HCT116 (cell line): ENCODE measurements around the gene DENND4C. TPM values are rescaled to one million over a fixed set of nuclear protein-coding genes. Genes with fewer than 3 reads are reported as not detected.

Experiments
- ATAC-seq: fragments of 200-7000 bp; cut with Tn5 transposase; 2 replicates; pipeline ENCODE4 v1.9.1; 2020; ENCODE audit warnings: mild to moderate bottlenecking, moderate library complexity
- BruUV-seq: library from RNA; stranded (reverse); fragments of 400-500 nt; replicated peaks from 2 replicates; lab custom pipeline; 2021; lab: Mats Ljungman, UMichigan
- CTCF ChIA-PET: fragments of 300-600 bp; sonication (Branson Sonifier 250); formaldehyde crosslinking; loops from one replicate; lab custom pipeline; 2021; ENCODE audit warnings: antibody characterized with exemption; lab: Charles Lee
- POLR2A ChIA-PET: fragments of 300-600, 350-600 bp; sonication (Branson Sonifier 250); formaldehyde crosslinking; loops from one replicate; lab custom pipeline; 2021; ENCODE audit warnings: antibody characterized with exemption; lab: Charles Lee
- RAD21 ChIA-PET, 2 experiments: fragments of 300-600 bp; sonication (Branson Sonifier 250); formaldehyde crosslinking; loops; one replicate each; lab custom pipeline; 2023; ENCODE audit warnings: low total read pairs in 2 of 2; ENCODE audit not compliant: uncharacterized antibody in 2 of 2, unreplicated experiment in 2 of 2, low non-redundant PET in 1 of 2; lab: Charles Lee
- DNase-seq: peaks from one replicate; pipeline ENCODE4 v3.0.0-alpha.2; 2010; ENCODE audit warnings: low read depth, low spot score
- H2AFZ ChIP-seq: fragments of 200-600 bp; shearing (Covaris generic), sonication (generic); 2 replicates; pipeline ENCODE4 v1.6.1; 2017; ENCODE audit warnings: low read depth, mixed run types, mixed read lengths, antibody characterized with exemption, low read length; ENCODE audit not compliant: poor library complexity, severe bottlenecking
- H3K27ac ChIP-seq: 2 replicates; pipeline ENCODE4 v1.5.1; 2012; ENCODE audit warnings: low read depth, low read length
- H3K27me3 ChIP-seq: fragments of 200-600 bp; sonication (generic); 2 replicates; pipeline ENCODE4 v1.6.1; 2016; ENCODE audit warnings: mixed run types, low read length, mixed read lengths; ENCODE audit not compliant: insufficient read depth
- H3K36me3 ChIP-seq, 2 experiments: fragments of 200-500 bp in 1 of 2; fragments of 200-600 bp in 1 of 2; sonication (Bioruptor generic) in 1 of 2; sonication (generic) in 1 of 2; 2 replicates each; pipeline versions ENCODE4 v1.5.1 to v1.6.1; 2014 to 2016; ENCODE audit warnings: low read length in 2 of 2, inconsistent platforms in 1 of 2, mixed read lengths in 1 of 2, mixed run types in 1 of 2; ENCODE audit not compliant: insufficient read depth in 2 of 2, control insufficient read depth in 1 of 2
- H3K4me1 ChIP-seq, 2 experiments: fragments of 200-600 bp in 1 of 2; sonication (generic) in 1 of 2; 2 replicates each; pipeline versions ENCODE4 v1.5.1 to v1.6.1; 2012 to 2017; ENCODE audit warnings: low read length in 2 of 2, inconsistent platforms in 1 of 2, mild to moderate bottlenecking in 1 of 2, mixed read lengths in 1 of 2, mixed run types in 1 of 2, moderate library complexity in 1 of 2; ENCODE audit not compliant: insufficient read depth in 2 of 2, control insufficient read depth in 1 of 2
- H3K4me2 ChIP-seq: fragments of 200-600 bp; sonication (generic); 2 replicates; pipeline ENCODE4 v1.6.1; 2017; ENCODE audit warnings: mixed run types, low read length, mixed read lengths
- H3K4me3 ChIP-seq, 2 experiments: fragments of 200-600 bp in 1 of 2; sonication (generic) in 1 of 2; replicated peaks in 1 of 2; 2 replicates each; pipeline ENCODE4 v1.5.1; 2011 to 2016; ENCODE audit warnings: low read length in 2 of 2, control low read depth in 1 of 2, low read depth in 1 of 2, mild to moderate bottlenecking in 1 of 2, mixed read lengths in 1 of 2, mixed run types in 1 of 2
- H3K79me2 ChIP-seq: fragments of 200-600 bp; sonication (generic); 2 replicates; pipeline ENCODE4 v1.6.1; 2017; ENCODE audit warnings: mild to moderate bottlenecking, mixed run types, low read length, moderate library complexity, mixed read lengths; ENCODE audit not compliant: insufficient read depth
- H3K9ac ChIP-seq: fragments of 200-600 bp; sonication (generic); 2 replicates; pipeline ENCODE4 v1.6.1; 2016; ENCODE audit warnings: low read length, mixed read lengths
- H3K9me2 ChIP-seq: fragments of 200-600 bp; sonication (generic), shearing (Covaris generic); 2 replicates; pipeline ENCODE4 v1.6.1; 2017; ENCODE audit warnings: mixed run types, mild to moderate bottlenecking, moderate library complexity; ENCODE audit not compliant: insufficient read depth
- H3K9me3 ChIP-seq, 2 experiments: fragments of 200-500 bp in 1 of 2; fragments of 200-600 bp in 1 of 2; sonication (Bioruptor generic) in 1 of 2; sonication (generic) in 1 of 2; 2 replicates each; pipeline ENCODE4 v1.6.1; 2014 to 2017; ENCODE audit warnings: low read length in 2 of 2, mixed read lengths in 2 of 2, inconsistent platforms in 1 of 2, low read depth in 1 of 2, mild to moderate bottlenecking in 1 of 2, mixed run types in 1 of 2, moderate library complexity in 1 of 2; ENCODE audit not compliant: control insufficient read depth in 1 of 2, insufficient read depth in 1 of 2
- H4K20me1 ChIP-seq: fragments of 200-600 bp; sonication (generic), shearing (Covaris generic); 2 replicates; pipeline ENCODE4 v1.6.1; 2017; ENCODE audit warnings: mixed run types, mild to moderate bottlenecking, moderate library complexity; ENCODE audit not compliant: insufficient read depth
- CBX3 ChIP-seq: IDR thresholded peaks from 2 replicates; pipeline ENCODE4 v1.6.1; 2012; ENCODE audit warnings: low read depth
- CEBPB ChIP-seq: IDR thresholded peaks from 2 replicates; pipeline ENCODE4 v1.6.1; 2012; ENCODE audit warnings: low read depth
- EGR1 ChIP-seq: IDR thresholded peaks from 2 replicates; pipeline ENCODE4 v1.6.1; 2012; ENCODE audit warnings: low read depth
- EZH2 ChIP-seq: fragments of 200-600 bp; sonication (generic); IDR thresholded peaks from 2 replicates; pipeline ENCODE4 v1.6.1; 2017; ENCODE audit warnings: antibody characterized with exemption, mixed run types
- EZH2phosphoT487 ChIP-seq: fragments of 200-600 bp; IDR thresholded peaks from 2 replicates; pipeline ENCODE4 v1.6.1; 2018; ENCODE audit warnings: antibody characterized with exemption, borderline replicate concordance
- FOSL1 ChIP-seq: IDR thresholded peaks from 2 replicates; pipeline ENCODE4 v1.6.1; 2012; ENCODE audit warnings: low read depth
- POLR2A ChIP-seq: IDR thresholded peaks from 2 replicates; pipeline ENCODE4 v1.7.0; 2011; ENCODE audit warnings: borderline replicate concordance; ENCODE audit not compliant: insufficient read depth, insufficient read length; ENCODE audit errors: extremely low read depth
- RAD21 ChIP-seq: IDR thresholded peaks from 2 replicates; pipeline ENCODE4 v1.6.1; 2012; ENCODE audit warnings: low read depth, mild to moderate bottlenecking
- SP1 ChIP-seq: IDR thresholded peaks from 2 replicates; pipeline ENCODE4 v1.6.1; 2012; ENCODE audit warnings: low read depth
- TCF7L2 ChIP-seq: IDR thresholded peaks from 2 replicates; pipeline ENCODE4 v1.7.0; 2011; ENCODE audit warnings: borderline replicate concordance, inconsistent platforms; ENCODE audit not compliant: insufficient read depth, insufficient read length; ENCODE audit errors: extremely low read depth
- ZFX ChIP-seq: fragments of 450-650 bp; IDR thresholded peaks from 2 replicates; pipeline ENCODE4 v1.6.1; 2017
- intact Hi-C: fragments of 100-400 bp; cut with micrococcal nuclease; formaldehyde crosslinking; loops from 2 replicates; pipeline ENCODE4 v1.10.0; 2022
- total RNA-seq: library from RNA; stranded (reverse); gene quantifications from one replicate; pipeline ENCODE4 v1.2.1, GENCODE V29; 2021; ENCODE audit not compliant: unreplicated experiment
- TF ChIP-seq, protein P1 (sequence below), 3 experiments: fragments of 200-600 bp in 1 of 3; sonication (generic) in 1 of 3; IDR thresholded peaks in 2 of 3; conservative IDR thresholded peaks in 1 of 3; 2 replicates each; pipeline ENCODE4 v1.5.1; 2012 to 2017; ENCODE audit warnings: low read depth in 2 of 3, low read length in 2 of 3, antibody characterized with exemption in 1 of 3, borderline replicate concordance in 1 of 3, control low read depth in 1 of 3, mild to moderate bottlenecking in 1 of 3, mixed read lengths in 1 of 3, mixed run types in 1 of 3, moderate library complexity in 1 of 3; ENCODE audit not compliant: insufficient read depth in 1 of 3
- TF ChIP-seq, protein P2 (sequence below): IDR thresholded peaks from 2 replicates; pipeline ENCODE4 v1.6.1; 2011; ENCODE audit warnings: mild to moderate bottlenecking, low read length, moderate library complexity; ENCODE audit not compliant: insufficient replicate concordance; ENCODE audit errors: extremely low read depth

Gene DENND4C
- total RNA-seq, 1 experiment from 2014 or later: 20.9 TPM

DNA sequence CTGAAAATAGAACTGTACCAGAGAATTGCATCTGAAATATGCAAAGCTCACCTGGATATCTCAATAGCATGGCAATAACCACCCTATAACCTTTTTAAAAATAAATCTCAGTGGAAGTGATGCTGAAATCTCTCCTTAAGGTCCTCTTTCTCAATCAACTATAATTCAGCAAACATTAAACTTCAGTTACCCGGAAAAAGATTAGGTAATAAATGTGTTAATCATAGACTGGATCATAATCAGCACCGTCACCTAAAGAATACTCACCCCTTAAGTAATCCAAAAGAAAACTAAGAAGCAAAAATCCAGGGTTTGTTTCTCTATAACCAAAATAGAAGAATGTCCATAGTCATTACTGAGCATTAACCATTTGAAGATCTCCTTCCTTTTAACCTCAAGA lies 44.3 kb upstream of the DENND4C start:
- Histone ChIP-seq H3K4me3 (no peak overlapping the region), H3K36me3 (no peaks in the 10 kb centered on the region), H3K27me3 (no peaks in the 10 kb centered on the region), H3K79me2 (no peaks in the 10 kb centered on the region), H3K9ac (no peak overlapping the region), H2AFZ (no peak overlapping the region), H3K4me2 (no peak overlapping the region), H3K4me1 (peaks cover 16 to 24% of the 10 kb centered on the region in 2 experiments), H3K9me3 (no peaks in the 10 kb centered on the region), H4K20me1 (no peaks in the 10 kb centered on the region), H3K9me2 (no peaks in the 10 kb centered on the region), H3K27ac (no peak overlapping the region)
- ChIA-PET RAD21 (no interaction called here), POLR2A (no interaction called here), CTCF (no interaction called here)
- no peak for TF ChIP-seq EZH2phosphoT487
- no peak for TF ChIP-seq CBX3
- TF ChIP-seq ZFX: no peak
- no peak for TF ChIP-seq FOSL1
- no peak for TF ChIP-seq SP1
- TF ChIP-seq, protein P1, sequence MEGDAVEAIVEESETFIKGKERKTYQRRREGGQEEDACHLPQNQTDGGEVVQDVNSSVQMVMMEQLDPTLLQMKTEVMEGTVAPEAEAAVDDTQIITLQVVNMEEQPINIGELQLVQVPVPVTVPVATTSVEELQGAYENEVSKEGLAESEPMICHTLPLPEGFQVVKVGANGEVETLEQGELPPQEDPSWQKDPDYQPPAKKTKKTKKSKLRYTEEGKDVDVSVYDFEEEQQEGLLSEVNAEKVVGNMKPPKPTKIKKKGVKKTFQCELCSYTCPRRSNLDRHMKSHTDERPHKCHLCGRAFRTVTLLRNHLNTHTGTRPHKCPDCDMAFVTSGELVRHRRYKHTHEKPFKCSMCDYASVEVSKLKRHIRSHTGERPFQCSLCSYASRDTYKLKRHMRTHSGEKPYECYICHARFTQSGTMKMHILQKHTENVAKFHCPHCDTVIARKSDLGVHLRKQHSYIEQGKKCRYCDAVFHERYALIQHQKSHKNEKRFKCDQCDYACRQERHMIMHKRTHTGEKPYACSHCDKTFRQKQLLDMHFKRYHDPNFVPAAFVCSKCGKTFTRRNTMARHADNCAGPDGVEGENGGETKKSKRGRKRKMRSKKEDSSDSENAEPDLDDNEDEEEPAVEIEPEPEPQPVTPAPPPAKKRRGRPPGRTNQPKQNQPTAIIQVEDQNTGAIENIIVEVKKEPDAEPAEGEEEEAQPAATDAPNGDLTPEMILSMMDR (IDR thresholded peaks at IDR 0.05 in 2 of 3, conservative IDR thresholded peaks at IDR 0.05 in 1 of 3; ENCODE audit: borderline replicate concordance in 1 of 3, insufficient read depth in 1 of 3, low read depth in 2 of 3, low read length in 2 of 3): no peak
- TF ChIP-seq, protein P2, sequence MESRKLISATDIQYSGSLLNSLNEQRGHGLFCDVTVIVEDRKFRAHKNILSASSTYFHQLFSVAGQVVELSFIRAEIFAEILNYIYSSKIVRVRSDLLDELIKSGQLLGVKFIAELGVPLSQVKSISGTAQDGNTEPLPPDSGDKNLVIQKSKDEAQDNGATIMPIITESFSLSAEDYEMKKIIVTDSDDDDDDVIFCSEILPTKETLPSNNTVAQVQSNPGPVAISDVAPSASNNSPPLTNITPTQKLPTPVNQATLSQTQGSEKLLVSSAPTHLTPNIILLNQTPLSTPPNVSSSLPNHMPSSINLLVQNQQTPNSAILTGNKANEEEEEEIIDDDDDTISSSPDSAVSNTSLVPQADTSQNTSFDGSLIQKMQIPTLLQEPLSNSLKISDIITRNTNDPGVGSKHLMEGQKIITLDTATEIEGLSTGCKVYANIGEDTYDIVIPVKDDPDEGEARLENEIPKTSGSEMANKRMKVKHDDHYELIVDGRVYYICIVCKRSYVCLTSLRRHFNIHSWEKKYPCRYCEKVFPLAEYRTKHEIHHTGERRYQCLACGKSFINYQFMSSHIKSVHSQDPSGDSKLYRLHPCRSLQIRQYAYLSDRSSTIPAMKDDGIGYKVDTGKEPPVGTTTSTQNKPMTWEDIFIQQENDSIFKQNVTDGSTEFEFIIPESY: no peak
- no peak for TF ChIP-seq RAD21
- TF ChIP-seq POLR2A: no peak
- TF ChIP-seq EGR1: no peak
- no peak for TF ChIP-seq TCF7L2
- TF ChIP-seq EZH2: no peak
- no peak for TF ChIP-seq CEBPB
- intact Hi-C loops: loop anchor here (10.0 kb wide), 1 partner anchor 269 kb away; no protein-coding TSS in a partner anchor
- no peak for ATAC-seq
- DNase-seq: no peak
- BruUV-seq: no TSS peak
